GM06990 (cell line): ENCODE data around the gene MEF2C.
A peak's percentile ranks its signal among the peaks of the same experiment; 100 is the strongest.

Source experiments
- DNase-seq: peaks from one replicate; pipeline ENCODE4 v3.0.0-alpha.2; 2011; ENCODE audit not compliant: insufficient read length; ENCODE audit errors: extremely low read depth
- H3K27me3 ChIP-seq: replicated peaks from 2 replicates; pipeline ENCODE4 v1.6.0; 2011; ENCODE audit warnings: low read length; ENCODE audit not compliant: control insufficient read depth, insufficient read depth
- H3K36me3 ChIP-seq: 2 replicates; pipeline ENCODE4 v1.5.1; 2011; ENCODE audit warnings: low read length; ENCODE audit not compliant: control insufficient read depth, insufficient read depth
- H3K4me3 ChIP-seq: replicated peaks from 2 replicates; pipeline ENCODE4 v1.5.1; 2011; ENCODE audit warnings: low read depth, mild to moderate bottlenecking, control low read depth, low read length
- TF ChIP-seq, protein P1 (sequence below): IDR thresholded peaks from 2 replicates; pipeline ENCODE4 v1.5.1; 2011; ENCODE audit warnings: low read length, control low read depth, mild to moderate bottlenecking, inconsistent platforms; ENCODE audit not compliant: insufficient read depth, poor library complexity, severe bottlenecking

MEF2C gene

DNA sequence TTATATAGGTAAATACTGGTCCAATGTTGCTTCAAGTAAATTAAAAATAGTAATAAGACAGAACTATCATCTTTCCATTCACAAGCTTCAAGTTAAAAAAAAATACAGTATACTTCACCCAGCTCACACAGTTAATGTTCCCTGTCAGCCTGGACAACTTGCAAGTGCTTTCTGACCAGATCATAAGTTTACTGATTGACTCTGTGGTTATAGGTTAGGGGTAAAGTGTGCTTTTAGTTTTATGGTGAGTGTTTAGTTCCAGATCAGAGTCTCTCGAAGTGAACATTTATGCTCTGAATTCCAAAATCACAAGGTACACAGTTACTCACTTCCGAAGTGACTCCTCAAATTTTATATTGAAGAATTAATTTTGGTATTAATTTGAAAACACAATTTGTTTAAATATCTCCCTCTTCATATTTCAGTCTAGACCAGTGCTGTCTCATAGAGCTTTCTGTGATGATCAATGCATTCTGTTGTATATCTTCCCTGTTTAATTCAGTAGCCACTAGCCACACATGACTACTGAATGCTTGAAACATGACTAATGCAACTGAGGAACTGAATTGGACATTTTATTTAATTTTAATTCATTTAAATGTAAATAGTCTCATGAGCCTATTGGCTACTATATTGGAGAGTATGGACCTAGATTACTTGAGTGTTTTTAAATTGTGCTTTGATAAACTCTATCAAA lies 90.7 kb downstream of the MEF2C start:
- peaks cover 1% of the 10 kb centered on the region for H3K36me3 ChIP-seq
- H3K27me3 ChIP-seq = no peaks in the 10 kb centered on the region
- H3K4me3 ChIP-seq = no peak overlapping the region
- DNase-seq = no peak
- TF ChIP-seq, protein P1, sequence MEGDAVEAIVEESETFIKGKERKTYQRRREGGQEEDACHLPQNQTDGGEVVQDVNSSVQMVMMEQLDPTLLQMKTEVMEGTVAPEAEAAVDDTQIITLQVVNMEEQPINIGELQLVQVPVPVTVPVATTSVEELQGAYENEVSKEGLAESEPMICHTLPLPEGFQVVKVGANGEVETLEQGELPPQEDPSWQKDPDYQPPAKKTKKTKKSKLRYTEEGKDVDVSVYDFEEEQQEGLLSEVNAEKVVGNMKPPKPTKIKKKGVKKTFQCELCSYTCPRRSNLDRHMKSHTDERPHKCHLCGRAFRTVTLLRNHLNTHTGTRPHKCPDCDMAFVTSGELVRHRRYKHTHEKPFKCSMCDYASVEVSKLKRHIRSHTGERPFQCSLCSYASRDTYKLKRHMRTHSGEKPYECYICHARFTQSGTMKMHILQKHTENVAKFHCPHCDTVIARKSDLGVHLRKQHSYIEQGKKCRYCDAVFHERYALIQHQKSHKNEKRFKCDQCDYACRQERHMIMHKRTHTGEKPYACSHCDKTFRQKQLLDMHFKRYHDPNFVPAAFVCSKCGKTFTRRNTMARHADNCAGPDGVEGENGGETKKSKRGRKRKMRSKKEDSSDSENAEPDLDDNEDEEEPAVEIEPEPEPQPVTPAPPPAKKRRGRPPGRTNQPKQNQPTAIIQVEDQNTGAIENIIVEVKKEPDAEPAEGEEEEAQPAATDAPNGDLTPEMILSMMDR = no peak

DNA sequence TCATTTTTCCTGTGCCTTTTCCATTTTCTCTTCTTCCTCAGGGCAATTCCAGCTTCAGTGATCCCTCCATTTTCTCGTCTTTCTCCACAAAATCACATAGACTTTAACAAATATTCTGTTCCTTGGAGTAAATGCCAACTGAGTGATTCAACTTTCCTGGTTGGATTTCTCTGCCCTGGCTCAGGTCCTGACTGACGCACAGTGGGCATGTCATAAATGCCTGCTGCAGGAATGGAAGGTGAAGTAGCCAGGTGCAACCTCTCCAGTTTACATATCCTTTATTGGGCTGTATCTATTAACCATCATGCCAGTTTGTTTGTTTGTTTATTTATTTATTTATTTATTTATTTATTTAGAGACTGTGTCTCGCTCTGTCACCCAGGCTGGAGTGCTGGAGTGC lies 95.1 kb downstream of the MEF2C start:
- TF ChIP-seq, protein P1 = no peak
- H3K36me3 ChIP-seq = peaks cover 1% of the 10 kb centered on the region
- H3K4me3 ChIP-seq = no peak overlapping the region
- H3K27me3 ChIP-seq = no peaks in the 10 kb centered on the region
- DNase-seq = no peak

DNA sequence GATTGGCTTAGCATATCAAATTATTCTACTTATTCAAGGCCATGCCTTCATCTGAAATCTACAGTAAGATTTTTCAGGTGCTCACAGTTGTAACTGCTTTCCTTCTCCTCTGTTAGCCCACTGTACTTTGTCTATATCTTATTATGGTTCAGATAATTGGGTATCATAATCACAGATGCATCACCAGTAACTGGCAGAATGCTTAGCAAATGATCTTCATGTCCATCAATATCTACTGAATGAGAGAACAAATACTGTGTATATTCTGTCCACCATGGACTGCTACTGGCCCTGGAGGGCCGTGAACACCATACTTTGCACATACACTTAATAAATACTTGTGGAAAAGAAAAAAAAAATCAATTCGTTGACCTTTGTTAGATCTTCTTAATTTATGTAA lies 96.2 kb downstream of the MEF2C start:
- no peaks in the 10 kb centered on the region for H3K27me3 ChIP-seq
- no peak overlapping the region; the same call in 1 of the 2 replicates for H3K4me3 ChIP-seq
- DNase-seq = no peak
- H3K36me3 ChIP-seq = peaks cover 4% of the 10 kb centered on the region
- TF ChIP-seq, protein P1 = no peak

DNA sequence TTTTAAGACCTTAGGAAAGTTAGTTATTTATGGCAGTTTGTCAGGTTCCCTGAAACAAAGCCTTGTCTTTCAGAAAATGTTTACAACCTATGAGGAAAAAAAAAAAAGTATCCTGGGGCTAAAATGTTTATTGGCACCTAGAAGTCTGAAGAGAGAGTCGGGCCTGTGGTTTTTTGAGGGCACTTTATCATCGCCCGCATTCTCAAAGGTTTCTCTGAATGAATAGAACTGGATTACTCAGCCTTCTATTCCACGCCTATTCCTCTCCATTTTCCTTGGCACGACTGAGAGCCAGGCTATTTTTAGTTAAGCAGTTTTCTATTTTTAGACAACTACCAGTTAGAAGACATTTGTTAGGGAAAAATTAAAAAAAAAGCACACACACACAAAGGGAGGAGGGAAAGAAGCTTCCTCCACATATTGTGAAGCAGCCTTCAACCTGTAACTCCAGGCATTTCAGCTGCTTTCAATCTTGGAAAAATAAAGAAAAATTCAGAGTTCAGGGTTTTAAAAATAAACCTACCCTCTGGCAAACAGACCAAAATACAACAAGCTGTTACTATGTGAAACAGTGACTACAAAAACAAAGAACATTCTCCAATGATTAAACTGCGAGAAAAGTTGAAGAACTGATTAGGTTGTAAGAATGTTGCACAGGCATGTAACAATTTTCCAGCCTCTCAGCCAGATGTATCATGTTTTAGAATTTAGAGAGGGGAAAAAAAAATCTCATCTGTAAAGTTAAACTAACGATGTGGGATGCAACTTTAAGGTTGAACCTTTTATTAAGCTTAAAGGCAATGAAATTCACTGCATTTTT lies 97.0 kb downstream of the MEF2C start:
- no peak for DNase-seq
- Histone ChIP-seq H3K27me3 (no peaks in the 10 kb centered on the region), H3K36me3 (peaks cover 4% of the 10 kb centered on the region), H3K4me3 (peak overlapping the region; percentile 14; the same call in 1 of the 2 replicates)
- TF ChIP-seq, protein P1 = no peak

DNA sequence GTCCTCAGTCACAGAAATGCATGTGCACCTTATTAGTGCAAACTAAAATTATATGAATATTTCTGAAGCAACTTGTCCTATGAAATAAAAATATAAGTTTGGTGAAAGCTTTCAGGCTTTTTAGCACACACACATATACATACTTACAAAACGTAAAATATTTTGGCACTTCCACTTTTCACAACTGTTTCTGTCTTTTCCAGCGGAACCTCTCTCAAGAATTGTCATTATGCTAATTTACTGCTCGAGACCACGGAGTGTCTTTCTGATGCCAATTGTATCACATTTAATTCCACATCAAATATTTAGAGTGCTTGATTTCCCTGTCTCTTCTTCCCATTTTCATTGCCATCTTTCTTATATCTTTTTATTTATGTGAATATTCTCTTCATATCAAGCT lies 100.4 kb downstream of the MEF2C start:
- no peak for DNase-seq
- H3K36me3 ChIP-seq = peaks cover 2% of the 10 kb centered on the region
- no peak overlapping the region for H3K4me3 ChIP-seq
- H3K27me3 ChIP-seq = no peaks in the 10 kb centered on the region
- TF ChIP-seq, protein P1 = no peak
